ENCODE data around the gene SETD2. TPM values are rescaled to one million over a fixed set of nuclear protein-coding genes. Genes with fewer than 3 reads are reported as not detected.

The SETD2 gene
- total and polyA plus RNA-seq, 2 experiments from 2014 or later, result 16.7 to 45.2 TPM

DNA sequence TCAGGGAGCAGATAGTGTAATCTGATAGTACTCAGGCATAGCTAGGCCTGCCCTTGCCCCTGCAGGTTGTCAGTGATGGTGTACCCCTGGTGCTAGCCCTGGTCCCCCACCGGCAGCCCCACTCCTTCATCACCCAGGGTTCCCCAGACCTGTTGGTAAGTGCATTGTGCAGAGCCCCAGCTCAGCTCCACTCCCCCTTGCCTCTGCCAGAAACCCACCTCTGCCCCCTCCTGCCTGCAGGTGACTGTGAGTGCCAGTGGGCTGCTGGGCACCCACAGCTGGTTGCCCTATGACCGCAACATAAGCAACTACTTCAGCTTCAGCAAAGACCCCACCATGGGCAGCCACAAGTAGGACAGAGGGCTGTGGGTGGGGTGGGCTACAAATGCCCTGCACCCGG, 156.9 kb downstream of the SETD2 start:
- Mint-ChIP-seq H3K9me3 (no peaks in the 10 kb centered on the region), H3K27ac (no peak overlapping the region), H3K4me1 (peaks cover 10% of the 10 kb centered on the region; the same call in 2 of the 3 replicates), H3K4me3 (no peak overlapping the region), H3K36me3 (ENCODE audit: low read depth) (peaks cover 22% of the 10 kb centered on the region), H3K27me3 (ENCODE audit: insufficient read depth, low read depth, poor library complexity) (peaks cover 12% of the 10 kb centered on the region)
- Histone ChIP-seq H2AFZ (no peak overlapping the region), H3K4me1 (ENCODE audit: insufficient read depth) (no peaks in the 10 kb centered on the region), H3K27me3 (ENCODE audit: insufficient read depth) (no peaks in the 10 kb centered on the region), H3K4me3 (no peak overlapping the region), H3K27ac (ENCODE audit: low read depth) (no peak overlapping the region), H3K79me2 (replicated peaks; ENCODE audit: insufficient read depth) (no peaks in the 10 kb centered on the region), H3K36me3 (ENCODE audit: insufficient read depth) (no peaks in the 10 kb centered on the region; the same call in 1 of the 2 replicates), H3K4me2 (no peak overlapping the region), H3K9me2 (ENCODE audit: insufficient read depth) (peaks cover 5% of the 10 kb centered on the region; the same call in 1 of the 2 replicates), H3F3A (replicated peaks; ENCODE audit: low read depth) (peaks cover 10% of the 10 kb centered on the region; the same call in 1 of the 2 replicates), H4K20me1 (replicated peaks; ENCODE audit: insufficient read depth) (no peaks in the 10 kb centered on the region)
- no peak for DNase-seq (ENCODE audit: low spot score)
- no peak for ATAC-seq
- TF ChIP-seq, protein P1, sequence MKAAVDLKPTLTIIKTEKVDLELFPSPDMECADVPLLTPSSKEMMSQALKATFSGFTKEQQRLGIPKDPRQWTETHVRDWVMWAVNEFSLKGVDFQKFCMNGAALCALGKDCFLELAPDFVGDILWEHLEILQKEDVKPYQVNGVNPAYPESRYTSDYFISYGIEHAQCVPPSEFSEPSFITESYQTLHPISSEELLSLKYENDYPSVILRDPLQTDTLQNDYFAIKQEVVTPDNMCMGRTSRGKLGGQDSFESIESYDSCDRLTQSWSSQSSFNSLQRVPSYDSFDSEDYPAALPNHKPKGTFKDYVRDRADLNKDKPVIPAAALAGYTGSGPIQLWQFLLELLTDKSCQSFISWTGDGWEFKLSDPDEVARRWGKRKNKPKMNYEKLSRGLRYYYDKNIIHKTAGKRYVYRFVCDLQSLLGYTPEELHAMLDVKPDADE (IDR thresholded peaks at IDR 0.05), result no peak
- no peak for TF ChIP-seq POLR2AphosphoS5 (IDR thresholded peaks at IDR 0.05; ENCODE audit: low read depth)
- TF ChIP-seq, protein P2, sequence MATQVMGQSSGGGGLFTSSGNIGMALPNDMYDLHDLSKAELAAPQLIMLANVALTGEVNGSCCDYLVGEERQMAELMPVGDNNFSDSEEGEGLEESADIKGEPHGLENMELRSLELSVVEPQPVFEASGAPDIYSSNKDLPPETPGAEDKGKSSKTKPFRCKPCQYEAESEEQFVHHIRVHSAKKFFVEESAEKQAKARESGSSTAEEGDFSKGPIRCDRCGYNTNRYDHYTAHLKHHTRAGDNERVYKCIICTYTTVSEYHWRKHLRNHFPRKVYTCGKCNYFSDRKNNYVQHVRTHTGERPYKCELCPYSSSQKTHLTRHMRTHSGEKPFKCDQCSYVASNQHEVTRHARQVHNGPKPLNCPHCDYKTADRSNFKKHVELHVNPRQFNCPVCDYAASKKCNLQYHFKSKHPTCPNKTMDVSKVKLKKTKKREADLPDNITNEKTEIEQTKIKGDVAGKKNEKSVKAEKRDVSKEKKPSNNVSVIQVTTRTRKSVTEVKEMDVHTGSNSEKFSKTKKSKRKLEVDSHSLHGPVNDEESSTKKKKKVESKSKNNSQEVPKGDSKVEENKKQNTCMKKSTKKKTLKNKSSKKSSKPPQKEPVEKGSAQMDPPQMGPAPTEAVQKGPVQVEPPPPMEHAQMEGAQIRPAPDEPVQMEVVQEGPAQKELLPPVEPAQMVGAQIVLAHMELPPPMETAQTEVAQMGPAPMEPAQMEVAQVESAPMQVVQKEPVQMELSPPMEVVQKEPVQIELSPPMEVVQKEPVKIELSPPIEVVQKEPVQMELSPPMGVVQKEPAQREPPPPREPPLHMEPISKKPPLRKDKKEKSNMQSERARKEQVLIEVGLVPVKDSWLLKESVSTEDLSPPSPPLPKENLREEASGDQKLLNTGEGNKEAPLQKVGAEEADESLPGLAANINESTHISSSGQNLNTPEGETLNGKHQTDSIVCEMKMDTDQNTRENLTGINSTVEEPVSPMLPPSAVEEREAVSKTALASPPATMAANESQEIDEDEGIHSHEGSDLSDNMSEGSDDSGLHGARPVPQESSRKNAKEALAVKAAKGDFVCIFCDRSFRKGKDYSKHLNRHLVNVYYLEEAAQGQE (IDR thresholded peaks at IDR 0.05; ENCODE audit: unreplicated experiment), result no peak
- no peak for TF ChIP-seq JUNB (IDR thresholded peaks at IDR 0.05; ENCODE audit: unreplicated experiment)
- no peak for TF ChIP-seq ZNF114 (CRISPR knock-in tag; IDR thresholded peaks at IDR 0.05)
- TF ChIP-seq, protein P3, sequence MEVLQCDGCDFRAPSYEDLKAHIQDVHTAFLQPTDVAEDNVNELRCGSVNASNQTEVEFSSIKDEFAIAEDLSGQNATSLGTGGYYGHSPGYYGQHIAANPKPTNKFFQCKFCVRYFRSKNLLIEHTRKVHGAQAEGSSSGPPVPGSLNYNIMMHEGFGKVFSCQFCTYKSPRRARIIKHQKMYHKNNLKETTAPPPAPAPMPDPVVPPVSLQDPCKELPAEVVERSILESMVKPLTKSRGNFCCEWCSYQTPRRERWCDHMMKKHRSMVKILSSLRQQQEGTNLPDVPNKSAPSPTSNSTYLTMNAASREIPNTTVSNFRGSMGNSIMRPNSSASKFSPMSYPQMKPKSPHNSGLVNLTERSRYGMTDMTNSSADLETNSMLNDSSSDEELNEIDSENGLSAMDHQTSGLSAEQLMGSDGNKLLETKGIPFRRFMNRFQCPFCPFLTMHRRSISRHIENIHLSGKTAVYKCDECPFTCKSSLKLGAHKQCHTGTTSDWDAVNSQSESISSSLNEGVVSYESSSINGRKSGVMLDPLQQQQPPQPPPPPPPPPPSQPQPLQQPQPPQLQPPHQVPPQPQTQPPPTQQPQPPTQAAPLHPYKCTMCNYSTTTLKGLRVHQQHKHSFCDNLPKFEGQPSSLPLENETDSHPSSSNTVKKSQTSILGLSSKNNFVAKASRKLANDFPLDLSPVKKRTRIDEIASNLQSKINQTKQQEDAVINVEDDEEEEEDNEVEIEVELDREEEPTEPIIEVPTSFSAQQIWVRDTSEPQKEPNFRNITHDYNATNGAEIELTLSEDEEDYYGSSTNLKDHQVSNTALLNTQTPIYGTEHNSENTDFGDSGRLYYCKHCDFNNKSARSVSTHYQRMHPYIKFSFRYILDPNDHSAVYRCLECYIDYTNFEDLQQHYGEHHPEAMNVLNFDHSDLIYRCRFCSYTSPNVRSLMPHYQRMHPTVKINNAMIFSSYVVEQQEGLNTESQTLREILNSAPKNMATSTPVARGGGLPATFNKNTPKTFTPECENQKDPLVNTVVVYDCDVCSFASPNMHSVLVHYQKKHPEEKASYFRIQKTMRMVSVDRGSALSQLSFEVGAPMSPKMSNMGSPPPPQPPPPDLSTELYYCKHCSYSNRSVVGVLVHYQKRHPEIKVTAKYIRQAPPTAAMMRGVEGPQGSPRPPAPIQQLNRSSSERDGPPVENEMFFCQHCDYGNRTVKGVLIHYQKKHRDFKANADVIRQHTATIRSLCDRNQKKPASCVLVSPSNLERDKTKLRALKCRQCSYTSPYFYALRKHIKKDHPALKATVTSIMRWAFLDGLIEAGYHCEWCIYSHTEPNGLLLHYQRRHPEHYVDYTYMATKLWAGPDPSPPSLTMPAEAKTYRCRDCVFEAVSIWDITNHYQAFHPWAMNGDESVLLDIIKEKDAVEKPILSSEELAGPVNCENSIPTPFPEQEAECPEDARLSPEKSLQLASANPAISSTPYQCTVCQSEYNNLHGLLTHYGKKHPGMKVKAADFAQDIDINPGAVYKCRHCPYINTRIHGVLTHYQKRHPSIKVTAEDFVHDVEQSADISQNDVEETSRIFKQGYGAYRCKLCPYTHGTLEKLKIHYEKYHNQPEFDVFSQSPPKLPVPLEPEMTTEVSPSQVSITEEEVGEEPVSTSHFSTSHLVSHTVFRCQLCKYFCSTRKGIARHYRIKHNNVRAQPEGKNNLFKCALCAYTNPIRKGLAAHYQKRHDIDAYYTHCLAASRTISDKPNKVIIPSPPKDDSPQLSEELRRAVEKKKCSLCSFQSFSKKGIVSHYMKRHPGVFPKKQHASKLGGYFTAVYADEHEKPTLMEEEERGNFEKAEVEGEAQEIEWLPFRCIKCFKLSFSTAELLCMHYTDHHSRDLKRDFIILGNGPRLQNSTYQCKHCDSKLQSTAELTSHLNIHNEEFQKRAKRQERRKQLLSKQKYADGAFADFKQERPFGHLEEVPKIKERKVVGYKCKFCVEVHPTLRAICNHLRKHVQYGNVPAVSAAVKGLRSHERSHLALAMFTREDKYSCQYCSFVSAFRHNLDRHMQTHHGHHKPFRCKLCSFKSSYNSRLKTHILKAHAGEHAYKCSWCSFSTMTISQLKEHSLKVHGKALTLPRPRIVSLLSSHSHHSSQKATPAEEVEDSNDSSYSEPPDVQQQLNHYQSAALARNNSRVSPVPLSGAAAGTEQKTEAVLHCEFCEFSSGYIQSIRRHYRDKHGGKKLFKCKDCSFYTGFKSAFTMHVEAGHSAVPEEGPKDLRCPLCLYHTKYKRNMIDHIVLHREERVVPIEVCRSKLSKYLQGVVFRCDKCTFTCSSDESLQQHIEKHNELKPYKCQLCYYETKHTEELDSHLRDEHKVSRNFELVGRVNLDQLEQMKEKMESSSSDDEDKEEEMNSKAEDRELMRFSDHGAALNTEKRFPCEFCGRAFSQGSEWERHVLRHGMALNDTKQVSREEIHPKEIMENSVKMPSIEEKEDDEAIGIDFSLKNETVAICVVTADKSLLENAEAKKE (CRISPR knock-in tag; IDR thresholded peaks at IDR 0.05), result no peak

Measured in GM23338 (cell line).